ENCODE results near the gene UBA3. TPM values are rescaled to one million over a fixed set of nuclear protein-coding genes. Genes with fewer than 3 reads are reported as not detected.

The UBA3 gene
- total RNA-seq, 1 experiment from 2014 or later: 67.2 TPM

- Histone ChIP-seq H2AFZ (ENCODE audit: low read length) (no peak overlapping the region), H3K56ac (ENCODE audit: insufficient read length, low read depth, low read length) (no peak overlapping the region), H3K27me3 (ENCODE audit: insufficient read depth, low read length) (no peaks in the 10 kb centered on the region), H3K9ac (ENCODE audit: extremely low read depth, insufficient read length, low read length) (no peak overlapping the region), H2AK5ac (ENCODE audit: insufficient read length, low read length) (no peak overlapping the region), H3K9me3 (ENCODE audit: control insufficient read depth, low read depth, low read length) (no peaks in the 10 kb centered on the region), H2BK5ac (ENCODE audit: insufficient read length, low read length) (no peak overlapping the region), H3K4me1 (ENCODE audit: insufficient read depth, low read length) (no peaks in the 10 kb centered on the region), H3K23ac (ENCODE audit: insufficient read length, low read depth, low read length) (no peak overlapping the region), H4K91ac (ENCODE audit: insufficient read length, low read depth, low read length) (no peak overlapping the region), H4K20me1 (ENCODE audit: control insufficient read depth, insufficient read depth, insufficient read length) (no peaks in the 10 kb centered on the region), H3K23me2 (ENCODE audit: insufficient read length, low read depth, low read length, poor library complexity, severe bottlenecking) (no peaks in the 10 kb centered on the region), H3K4ac (ENCODE audit: low read depth, low read length) (no peak overlapping the region), H2BK20ac (ENCODE audit: low read depth, low read length, poor library complexity, severe bottlenecking) (no peak overlapping the region), H2BK15ac (ENCODE audit: low read depth, low read length) (no peak overlapping the region), H3K14ac (ENCODE audit: insufficient read depth, low read length) (no peak overlapping the region), H3K18ac (ENCODE audit: insufficient read length, low read depth, low read length) (no peak overlapping the region), H3T11ph (ENCODE audit: low read length) (no peak overlapping the region), H4K8ac (replicated peaks; ENCODE audit: insufficient read length, low read depth, low read length) (no peak overlapping the region), H2BK120ac (ENCODE audit: low read depth, low read length, poor library complexity, severe bottlenecking) (no peak overlapping the region), H2BK12ac (ENCODE audit: insufficient read length, low read depth, low read length) (no peak overlapping the region), H3K79me1 (ENCODE audit: insufficient read depth, low read depth, low read length, poor library complexity, severe bottlenecking) (no peaks in the 10 kb centered on the region), H3K4me2 (ENCODE audit: insufficient read depth, insufficient read length, low read length) (no peak overlapping the region), H3K27ac (ENCODE audit: insufficient read length, low read depth, low read length) (no peak overlapping the region), H3K79me2 (ENCODE audit: insufficient read depth, low read length) (no peaks in the 10 kb centered on the region), H4K5ac (ENCODE audit: insufficient read length, low read depth, low read length) (no peak overlapping the region)
- Mint-ChIP-seq H3K27ac (no peak overlapping the region), H3K27me3 (ENCODE audit: low read depth) (no peaks in the 10 kb centered on the region), H3K4me1 (no peaks in the 10 kb centered on the region), H3K4me3 (no peak overlapping the region), H3K9me3 (no peaks in the 10 kb centered on the region), H3K36me3 (ENCODE audit: insufficient read depth in 1 of 3, low read depth in 3 of 3) (peaks cover 13 to 70% (median 50%) of the 10 kb centered on the region in 3 experiments)
- no peak for DNase-seq
- TF ChIP-seq CTCF (conservative IDR thresholded peaks at IDR 0.05): no peak
- no CpG with 5 or more reads among the region's 1 CpG for WGBS (ENCODE audit: extremely low coverage, insufficient read length, low lambda C conversion rate)
Observed at GRCh38 chr3:69031635-69032034, 48.5 kb downstream of the UBA3 start.
